HL-60 (cell line): Measurements from ENCODE around the gene ARMC10.

Experiments used
- DNase-seq, 2 experiments: peaks; one replicate each; pipeline ENCODE4 v3.0.0-alpha.2; 2010 to 2020; ENCODE audit warnings: low read depth in 1 of 2, low spot score in 1 of 2
- H3K27ac ChIP-seq: fragments of 250-450 bp; sonication (Bioruptor Pico); replicated peaks from 2 replicates; pipeline ENCODE4 v1.5.1; 2020; ENCODE audit warnings: mild to moderate bottlenecking, moderate library complexity
- H3K27me3 ChIP-seq: fragments of 250-450 bp; sonication (Bioruptor Pico); 2 replicates; pipeline ENCODE4 v1.5.1; 2021; ENCODE audit warnings: mild to moderate bottlenecking, moderate library complexity; ENCODE audit not compliant: insufficient read depth, poor library complexity, severe bottlenecking
- H3K4me3 ChIP-seq: replicated peaks from 2 replicates; pipeline ENCODE4 v1.5.1; 2011; ENCODE audit warnings: mild to moderate bottlenecking, control low read depth, low read length; ENCODE audit not compliant: insufficient read depth
- GABPA ChIP-seq: IDR thresholded peaks from 2 replicates; pipeline ENCODE4 v1.6.1; 2012; ENCODE audit warnings: low read depth
- POLR2AphosphoS5 ChIP-seq: IDR thresholded peaks from 2 replicates; pipeline ENCODE4 v1.6.1; 2012; ENCODE audit warnings: low read depth
- SPI1 ChIP-seq: IDR thresholded peaks from 2 replicates; pipeline ENCODE4 v1.6.1; 2012; ENCODE audit warnings: low read depth, mild to moderate bottlenecking, borderline replicate concordance
- TF ChIP-seq, protein P1 (sequence below): IDR thresholded peaks from 2 replicates; pipeline ENCODE4 v1.6.1; 2012; ENCODE audit warnings: low read depth; ENCODE audit not compliant: insufficient replicate concordance
- TF ChIP-seq, protein P2 (sequence below): IDR thresholded peaks from one replicate; pipeline ENCODE4 v1.5.1; 2011; ENCODE audit warnings: low read length, control low read depth, inconsistent platforms; ENCODE audit not compliant: insufficient read depth

ARMC10 gene

DNA sequence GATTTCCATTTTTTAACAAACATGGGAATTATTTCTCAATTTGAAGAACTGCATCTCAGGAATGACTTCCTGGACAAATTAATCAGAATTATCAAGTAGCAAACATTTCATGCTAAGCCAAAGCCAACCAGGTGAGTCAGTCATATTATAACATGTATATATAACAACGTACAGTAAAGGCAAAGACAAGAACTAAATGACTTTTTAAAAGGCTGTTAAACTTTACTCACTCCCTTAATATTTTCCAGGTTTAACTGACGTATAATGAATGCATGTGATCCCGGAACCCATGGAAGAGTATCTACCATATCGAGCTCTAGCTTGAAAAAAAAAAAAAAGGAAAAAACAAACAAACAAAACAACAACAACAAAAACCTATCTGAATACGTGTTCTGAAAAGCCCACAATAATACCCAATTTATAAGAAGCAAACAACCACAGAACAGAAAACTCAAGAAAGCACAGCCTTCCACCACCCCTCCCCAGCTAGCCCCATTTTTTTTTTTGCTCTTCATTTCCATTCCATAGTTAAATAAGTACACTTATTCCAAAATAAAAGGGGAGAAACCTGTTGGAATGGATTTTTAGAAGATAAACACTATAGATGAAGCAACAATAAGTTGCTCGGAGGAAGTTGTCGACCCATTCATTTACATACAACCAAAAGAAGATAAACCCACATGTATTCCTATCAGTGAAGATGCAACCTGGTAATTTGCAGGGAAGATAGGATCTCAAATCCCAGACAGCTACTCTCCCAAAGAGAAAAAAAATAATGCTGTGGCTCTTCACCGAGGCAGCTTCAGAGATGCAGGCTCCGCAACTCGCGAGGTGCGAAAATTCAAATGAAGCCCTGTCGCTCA lies 73.4 kb downstream of the ARMC10 start:
- no peak for DNase-seq
- no peak for TF ChIP-seq SPI1
- TF ChIP-seq, protein P1, sequence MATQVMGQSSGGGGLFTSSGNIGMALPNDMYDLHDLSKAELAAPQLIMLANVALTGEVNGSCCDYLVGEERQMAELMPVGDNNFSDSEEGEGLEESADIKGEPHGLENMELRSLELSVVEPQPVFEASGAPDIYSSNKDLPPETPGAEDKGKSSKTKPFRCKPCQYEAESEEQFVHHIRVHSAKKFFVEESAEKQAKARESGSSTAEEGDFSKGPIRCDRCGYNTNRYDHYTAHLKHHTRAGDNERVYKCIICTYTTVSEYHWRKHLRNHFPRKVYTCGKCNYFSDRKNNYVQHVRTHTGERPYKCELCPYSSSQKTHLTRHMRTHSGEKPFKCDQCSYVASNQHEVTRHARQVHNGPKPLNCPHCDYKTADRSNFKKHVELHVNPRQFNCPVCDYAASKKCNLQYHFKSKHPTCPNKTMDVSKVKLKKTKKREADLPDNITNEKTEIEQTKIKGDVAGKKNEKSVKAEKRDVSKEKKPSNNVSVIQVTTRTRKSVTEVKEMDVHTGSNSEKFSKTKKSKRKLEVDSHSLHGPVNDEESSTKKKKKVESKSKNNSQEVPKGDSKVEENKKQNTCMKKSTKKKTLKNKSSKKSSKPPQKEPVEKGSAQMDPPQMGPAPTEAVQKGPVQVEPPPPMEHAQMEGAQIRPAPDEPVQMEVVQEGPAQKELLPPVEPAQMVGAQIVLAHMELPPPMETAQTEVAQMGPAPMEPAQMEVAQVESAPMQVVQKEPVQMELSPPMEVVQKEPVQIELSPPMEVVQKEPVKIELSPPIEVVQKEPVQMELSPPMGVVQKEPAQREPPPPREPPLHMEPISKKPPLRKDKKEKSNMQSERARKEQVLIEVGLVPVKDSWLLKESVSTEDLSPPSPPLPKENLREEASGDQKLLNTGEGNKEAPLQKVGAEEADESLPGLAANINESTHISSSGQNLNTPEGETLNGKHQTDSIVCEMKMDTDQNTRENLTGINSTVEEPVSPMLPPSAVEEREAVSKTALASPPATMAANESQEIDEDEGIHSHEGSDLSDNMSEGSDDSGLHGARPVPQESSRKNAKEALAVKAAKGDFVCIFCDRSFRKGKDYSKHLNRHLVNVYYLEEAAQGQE, result no peak
- no peak for TF ChIP-seq GABPA
- TF ChIP-seq, protein P2, sequence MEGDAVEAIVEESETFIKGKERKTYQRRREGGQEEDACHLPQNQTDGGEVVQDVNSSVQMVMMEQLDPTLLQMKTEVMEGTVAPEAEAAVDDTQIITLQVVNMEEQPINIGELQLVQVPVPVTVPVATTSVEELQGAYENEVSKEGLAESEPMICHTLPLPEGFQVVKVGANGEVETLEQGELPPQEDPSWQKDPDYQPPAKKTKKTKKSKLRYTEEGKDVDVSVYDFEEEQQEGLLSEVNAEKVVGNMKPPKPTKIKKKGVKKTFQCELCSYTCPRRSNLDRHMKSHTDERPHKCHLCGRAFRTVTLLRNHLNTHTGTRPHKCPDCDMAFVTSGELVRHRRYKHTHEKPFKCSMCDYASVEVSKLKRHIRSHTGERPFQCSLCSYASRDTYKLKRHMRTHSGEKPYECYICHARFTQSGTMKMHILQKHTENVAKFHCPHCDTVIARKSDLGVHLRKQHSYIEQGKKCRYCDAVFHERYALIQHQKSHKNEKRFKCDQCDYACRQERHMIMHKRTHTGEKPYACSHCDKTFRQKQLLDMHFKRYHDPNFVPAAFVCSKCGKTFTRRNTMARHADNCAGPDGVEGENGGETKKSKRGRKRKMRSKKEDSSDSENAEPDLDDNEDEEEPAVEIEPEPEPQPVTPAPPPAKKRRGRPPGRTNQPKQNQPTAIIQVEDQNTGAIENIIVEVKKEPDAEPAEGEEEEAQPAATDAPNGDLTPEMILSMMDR, result no peak
- no peak for TF ChIP-seq POLR2AphosphoS5
- Histone ChIP-seq H3K27me3 (no peaks in the 10 kb centered on the region), H3K27ac (peak overlapping the region; percentile 91), H3K4me3 (peak overlapping the region; percentile 81)
